MCF 10A (cell line): ENCODE measurements around the gene MRPS16. TPM values are rescaled to one million over a fixed set of nuclear protein-coding genes. Genes with fewer than 3 reads are reported as not detected.

ENCODE experiments used
- Bru-seq: library from RNA; stranded (reverse); fragments of 400-500 nt; gene quantifications from one replicate; lab custom pipeline; 2021; lab: Mats Ljungman, UMichigan
- BruChase-seq, 2 experiments: library from RNA; stranded (reverse); fragments of 400-500 nt; gene quantifications; one replicate each; lab custom pipeline; 2021; lab: Mats Ljungman, UMichigan
- BruUV-seq: library from RNA; stranded (reverse); fragments of 400-500 nt; replicated peaks from 2 replicates; lab custom pipeline; 2021; lab: Mats Ljungman, UMichigan
- CTCF ChIA-PET: fragments of 300-600 bp; sonication (Branson Sonifier 250); formaldehyde crosslinking; extraction: SDS; loops from one replicate; lab custom pipeline; 2021; ENCODE audit warnings: antibody characterized with exemption, inconsistent platforms; lab: Yijun Ruan, JAX
- POLR2A ChIA-PET: fragments of 300-600, 350-650 bp; sonication (Branson Sonifier 250); formaldehyde crosslinking; extraction: SDS; loops from one replicate; lab custom pipeline; 2020; ENCODE audit warnings: antibody characterized with exemption, inconsistent platforms; lab: Yijun Ruan, JAX
- DNase-seq: peaks from one replicate; pipeline ENCODE4 v3.0.0-alpha.2; 2018; ENCODE audit not compliant: unreplicated experiment
- H3K27ac Mint-ChIP-seq: one replicate; pipeline ENCODE4 v1.8.0; 2022; ENCODE audit warnings: mild to moderate bottlenecking, low read depth, mixed read lengths; ENCODE audit not compliant: unreplicated experiment
- H3K27me3 Mint-ChIP-seq: one replicate; pipeline ENCODE4 v1.8.0; 2022; ENCODE audit warnings: mixed read lengths; ENCODE audit not compliant: insufficient read depth, unreplicated experiment
- H3K36me3 Mint-ChIP-seq: one replicate; pipeline ENCODE4 v1.8.0; 2022; ENCODE audit warnings: mild to moderate bottlenecking, moderate library complexity, mixed read lengths; ENCODE audit not compliant: insufficient read depth, unreplicated experiment
- H3K4me1 Mint-ChIP-seq: one replicate; pipeline ENCODE4 v1.8.0; 2022; ENCODE audit warnings: mixed read lengths; ENCODE audit not compliant: insufficient read depth, unreplicated experiment
- H3K4me3 Mint-ChIP-seq: one replicate; pipeline ENCODE4 v1.8.0; 2022; ENCODE audit warnings: mild to moderate bottlenecking, moderate library complexity, mixed read lengths; ENCODE audit not compliant: unreplicated experiment
- H3K9me3 Mint-ChIP-seq: one replicate; pipeline ENCODE4 v1.8.0; 2022; ENCODE audit warnings: mixed read lengths; ENCODE audit not compliant: unreplicated experiment
- CTCF ChIP-seq: fragments of 200-600 bp; IDR thresholded peaks from one replicate; pipeline ENCODE4 v1.8.0; 2022; ENCODE audit warnings: antibody characterized with exemption, mild to moderate bottlenecking; ENCODE audit not compliant: unreplicated experiment
- intact Hi-C: fragments of 100-400 bp; cut with micrococcal nuclease; formaldehyde crosslinking; loops from 2 replicates; pipeline ENCODE4 v1.14.1; 2022
- long read RNA-seq: library from polyadenylated mRNA; stranded (forward); transcript quantifications from one replicate; pipeline ENCODE4 v2.0.0, GENCODE V29; 2022
- total RNA-seq: library from RNA; stranded (reverse); gene quantifications from 2 replicates; pipeline ENCODE4 v1.2.3, GENCODE V29; 2022

MRPS16 gene
- total RNA-seq (203 and 247 TPM in 2 replicates), Bru-seq, nascent RNA (percentile 96 among the genes with signal in this experiment), BruChase-seq, experiment 1, labeled RNA remaining after a 6-hour chase (percentile 99 among the genes with signal in this experiment), BruChase-seq, experiment 2, labeled RNA remaining after a 2-hour chase (percentile 99 among the genes with signal in this experiment)
- long read RNA-seq, transcript MRPS16-202 (3 exons, 2,634 nt): major isoform, 260 of 318 reads
- long read RNA-seq, partial matches to known transcripts: 2 of 318 reads
- long read RNA-seq, other reads (novel, unspliced or antisense): 50 of 318 reads

GRCh38 chr10:73252445-73253224 is at the start of gene MRPS16:
TSS of gene MRPS16 (minus strand) at chr10:73252644. CDS start at chr10:73252482, 162 bp downstream.
- ChIA-PET POLR2A (interaction anchor here (0.7 to 3.7 kb wide), 29 partner anchors 10 to 996 kb away, joined by 3 to 56 read pairs (median 4); partner anchors contain the start of genes ANXA7, CFAP70, ECD and FAM149B1), CTCF (interaction anchor here (0.5 to 1.5 kb wide), 3 partner anchors 11 to 127 kb away, joined by 3 to 8 read pairs (median 6); no protein-coding TSS in a partner anchor)
- Mint-ChIP-seq H3K36me3 (peaks cover 40% of the 10 kb centered on the region), H3K9me3 (no peaks in the 10 kb centered on the region), H3K27ac (peak within 1 kb of the TSS; percentile 94), H3K4me3 (peak within 1 kb of the TSS; percentile 90), H3K27me3 (no peaks in the 10 kb centered on the region), H3K4me1 (peaks cover 9% of the 10 kb centered on the region)
- no peak for TF ChIP-seq CTCF
- DNase-seq: peak; percentile 98
- intact Hi-C loops: no loop called here
- BruUV-seq: TSS peak; percentile 82

- Mint-ChIP-seq H3K36me3 (no peaks in the 10 kb centered on the region), H3K27me3 (peaks cover 16% of the 10 kb centered on the region), H3K27ac (no peak overlapping the region), H3K4me1 (no peaks in the 10 kb centered on the region), H3K9me3 (no peaks in the 10 kb centered on the region), H3K4me3 (no peak overlapping the region)
- BruUV-seq: no TSS peak
- CTCF ChIA-PET: no interaction called here
- intact Hi-C loops: no loop called here
- DNase-seq: no peak
- POLR2A ChIA-PET: no interaction called here
- no peak for TF ChIP-seq CTCF
Observed at GRCh38 chr10:73296946-73297345, 44.5 kb upstream of the MRPS16 start.

GRCh38 chr10:73293461-73293860 is 41.0 kb upstream of the MRPS16 start:
- no peak overlapping the region for H3K4me3 Mint-ChIP-seq
- DNase-seq: no peak
- no peaks in the 10 kb centered on the region for H3K36me3 Mint-ChIP-seq
- no peaks in the 10 kb centered on the region for H3K4me1 Mint-ChIP-seq
- H3K27ac Mint-ChIP-seq: no peak overlapping the region
- TF ChIP-seq CTCF: no peak
- no TSS peak for BruUV-seq
- peaks cover 18% of the 10 kb centered on the region for H3K9me3 Mint-ChIP-seq
- POLR2A ChIA-PET: interaction anchor here (0.7 kb wide), 1 partner anchor 529 kb away, joined by 5 read pairs; no protein-coding TSS in a partner anchor
- H3K27me3 Mint-ChIP-seq: peaks cover 16% of the 10 kb centered on the region
- intact Hi-C loops: no loop called here
- CTCF ChIA-PET: interaction anchor here (0.6 to 1.6 kb wide), 2 partner anchors 29 to 218 kb away, joined by 3 read pairs; no protein-coding TSS in a partner anchor

DNA sequence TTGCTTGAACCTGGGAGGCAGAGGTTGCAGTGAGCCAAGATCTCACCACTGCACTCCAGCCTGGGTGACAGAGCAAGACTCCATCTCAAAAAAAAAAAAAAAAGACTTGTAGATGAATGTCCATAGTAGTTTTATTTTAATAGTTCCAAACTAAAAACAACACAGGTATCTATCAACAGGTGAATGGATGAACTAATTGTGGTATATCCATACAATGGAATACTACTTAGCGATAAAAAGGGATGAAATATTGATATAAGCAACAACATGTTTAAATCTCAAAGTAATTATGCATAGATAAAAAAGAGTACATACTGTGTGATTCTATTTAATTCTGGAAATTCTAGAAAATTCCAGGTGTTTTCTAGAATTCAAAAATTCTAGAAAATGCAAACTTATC is 37.5 kb upstream of the MRPS16 start:
- ChIA-PET POLR2A (no interaction called here), CTCF (no interaction called here)
- intact Hi-C loops: no loop called here
- BruUV-seq: no TSS peak
- Mint-ChIP-seq H3K9me3 (peaks cover 18% of the 10 kb centered on the region), H3K27me3 (no peaks in the 10 kb centered on the region), H3K4me3 (no peak overlapping the region), H3K4me1 (no peaks in the 10 kb centered on the region), H3K27ac (no peak overlapping the region), H3K36me3 (no peaks in the 10 kb centered on the region)
- no peak for DNase-seq
- TF ChIP-seq CTCF: no peak
